Panc1 (cell line): ENCODE results near the gene CCDC157.

Source experiments
- TF ChIP-seq, protein P1 (sequence below): fragments of 450-650 bp; IDR thresholded peaks from 2 replicates; pipeline ENCODE4 v1.5.1; 2017; ENCODE audit warnings: mild to moderate bottlenecking
- TF ChIP-seq, protein P2 (sequence below), 2 experiments: IDR thresholded peaks; 2 replicates each; pipeline ENCODE4 v1.6.1; 2011 to 2012; ENCODE audit warnings: low read depth in 2 of 2, control low read depth in 1 of 2, low read length in 1 of 2, mild to moderate bottlenecking in 1 of 2, moderate library complexity in 1 of 2; ENCODE audit not compliant: insufficient read depth in 1 of 2

- TF ChIP-seq, protein P1, sequence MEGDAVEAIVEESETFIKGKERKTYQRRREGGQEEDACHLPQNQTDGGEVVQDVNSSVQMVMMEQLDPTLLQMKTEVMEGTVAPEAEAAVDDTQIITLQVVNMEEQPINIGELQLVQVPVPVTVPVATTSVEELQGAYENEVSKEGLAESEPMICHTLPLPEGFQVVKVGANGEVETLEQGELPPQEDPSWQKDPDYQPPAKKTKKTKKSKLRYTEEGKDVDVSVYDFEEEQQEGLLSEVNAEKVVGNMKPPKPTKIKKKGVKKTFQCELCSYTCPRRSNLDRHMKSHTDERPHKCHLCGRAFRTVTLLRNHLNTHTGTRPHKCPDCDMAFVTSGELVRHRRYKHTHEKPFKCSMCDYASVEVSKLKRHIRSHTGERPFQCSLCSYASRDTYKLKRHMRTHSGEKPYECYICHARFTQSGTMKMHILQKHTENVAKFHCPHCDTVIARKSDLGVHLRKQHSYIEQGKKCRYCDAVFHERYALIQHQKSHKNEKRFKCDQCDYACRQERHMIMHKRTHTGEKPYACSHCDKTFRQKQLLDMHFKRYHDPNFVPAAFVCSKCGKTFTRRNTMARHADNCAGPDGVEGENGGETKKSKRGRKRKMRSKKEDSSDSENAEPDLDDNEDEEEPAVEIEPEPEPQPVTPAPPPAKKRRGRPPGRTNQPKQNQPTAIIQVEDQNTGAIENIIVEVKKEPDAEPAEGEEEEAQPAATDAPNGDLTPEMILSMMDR = no peak
- TF ChIP-seq, protein P2, sequence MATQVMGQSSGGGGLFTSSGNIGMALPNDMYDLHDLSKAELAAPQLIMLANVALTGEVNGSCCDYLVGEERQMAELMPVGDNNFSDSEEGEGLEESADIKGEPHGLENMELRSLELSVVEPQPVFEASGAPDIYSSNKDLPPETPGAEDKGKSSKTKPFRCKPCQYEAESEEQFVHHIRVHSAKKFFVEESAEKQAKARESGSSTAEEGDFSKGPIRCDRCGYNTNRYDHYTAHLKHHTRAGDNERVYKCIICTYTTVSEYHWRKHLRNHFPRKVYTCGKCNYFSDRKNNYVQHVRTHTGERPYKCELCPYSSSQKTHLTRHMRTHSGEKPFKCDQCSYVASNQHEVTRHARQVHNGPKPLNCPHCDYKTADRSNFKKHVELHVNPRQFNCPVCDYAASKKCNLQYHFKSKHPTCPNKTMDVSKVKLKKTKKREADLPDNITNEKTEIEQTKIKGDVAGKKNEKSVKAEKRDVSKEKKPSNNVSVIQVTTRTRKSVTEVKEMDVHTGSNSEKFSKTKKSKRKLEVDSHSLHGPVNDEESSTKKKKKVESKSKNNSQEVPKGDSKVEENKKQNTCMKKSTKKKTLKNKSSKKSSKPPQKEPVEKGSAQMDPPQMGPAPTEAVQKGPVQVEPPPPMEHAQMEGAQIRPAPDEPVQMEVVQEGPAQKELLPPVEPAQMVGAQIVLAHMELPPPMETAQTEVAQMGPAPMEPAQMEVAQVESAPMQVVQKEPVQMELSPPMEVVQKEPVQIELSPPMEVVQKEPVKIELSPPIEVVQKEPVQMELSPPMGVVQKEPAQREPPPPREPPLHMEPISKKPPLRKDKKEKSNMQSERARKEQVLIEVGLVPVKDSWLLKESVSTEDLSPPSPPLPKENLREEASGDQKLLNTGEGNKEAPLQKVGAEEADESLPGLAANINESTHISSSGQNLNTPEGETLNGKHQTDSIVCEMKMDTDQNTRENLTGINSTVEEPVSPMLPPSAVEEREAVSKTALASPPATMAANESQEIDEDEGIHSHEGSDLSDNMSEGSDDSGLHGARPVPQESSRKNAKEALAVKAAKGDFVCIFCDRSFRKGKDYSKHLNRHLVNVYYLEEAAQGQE (IDR thresholded peaks at IDR 0.05; ENCODE audit: insufficient read depth in 1 of 2, low read depth in 2 of 2, low read length in 1 of 2) = no peak
Observed at GRCh38 chr22:30413745-30414524, 57.1 kb downstream of the CCDC157 start.
